Liver (tissue), 9 donors: ENCODE results near the gene DHRS11. TPM values are rescaled to one million over a fixed set of nuclear protein-coding genes. Genes with fewer than 3 reads are reported as not detected.

Source experiments
- DNase-seq: peaks from one replicate; pipeline ENCODE4 v3.0.0-alpha.2; 2017; ENCODE audit warnings: low spot score
- H3K27ac ChIP-seq, 2 donors: one replicate each; pipeline ENCODE4 v1.7.0; 2013; ENCODE audit warnings: inconsistent platforms in 2 of 2, low read length in 2 of 2, control low read depth in 1 of 2, low read depth in 1 of 2, mild to moderate bottlenecking in 1 of 2
- H3K27me3 ChIP-seq, 4 donors: one replicate each; pipeline versions ENCODE4 v1.6.1 to v1.7.0; 2013; ENCODE audit warnings: low read length in 3 of 4, inconsistent platforms in 1 of 4, mild to moderate bottlenecking in 1 of 4, moderate library complexity in 1 of 4; ENCODE audit not compliant: control insufficient read depth in 4 of 4, insufficient read depth in 4 of 4
- H3K36me3 ChIP-seq, 4 donors: one replicate each; pipeline versions ENCODE4 v1.6.1 to v1.7.0; 2013; ENCODE audit warnings: low read length in 3 of 4, mild to moderate bottlenecking in 3 of 4, low read depth in 1 of 4, moderate library complexity in 1 of 4; ENCODE audit not compliant: control insufficient read depth in 4 of 4, insufficient read depth in 3 of 4
- H3K4me1 ChIP-seq, 4 donors: one replicate each; pipeline versions ENCODE4 v1.6.1 to v1.7.0; 2013; ENCODE audit warnings: low read length in 3 of 4, mild to moderate bottlenecking in 3 of 4, moderate library complexity in 1 of 4; ENCODE audit not compliant: control insufficient read depth in 4 of 4, insufficient read depth in 4 of 4
- H3K4me3 ChIP-seq, 3 donors: one replicate each; pipeline versions ENCODE4 v1.6.1 to v1.7.0; 2013; ENCODE audit warnings: low read length in 3 of 3, control low read depth in 1 of 3, low read depth in 1 of 3, mild to moderate bottlenecking in 1 of 3
- H3K9ac ChIP-seq, 2 donors: one replicate each; pipeline ENCODE4 v1.7.0; 2013; ENCODE audit warnings: low read length in 2 of 2, mild to moderate bottlenecking in 2 of 2, moderate library complexity in 2 of 2, control low read depth in 1 of 2, low read depth in 1 of 2
- H3K9me3 ChIP-seq, 4 donors: one replicate each; pipeline versions ENCODE4 v1.6.1 to v1.7.0; 2013; ENCODE audit warnings: low read length in 3 of 4; ENCODE audit not compliant: control insufficient read depth in 4 of 4
- EGR1 ChIP-seq, 2 donors: IDR thresholded peaks; 2 replicates each; pipeline ENCODE4 v1.6.1; 2016 to 2018; ENCODE audit warnings: antibody characterized with exemption in 2 of 2, low read depth in 2 of 2
- FOXA1 ChIP-seq: IDR thresholded peaks from 2 replicates; pipeline ENCODE4 v1.6.1; 2016; ENCODE audit warnings: antibody characterized with exemption
- FOXA2 ChIP-seq: IDR thresholded peaks from 2 replicates; pipeline ENCODE4 v1.6.1; 2016; ENCODE audit warnings: antibody characterized with exemption
- HNF4A ChIP-seq, 2 donors: conservative IDR thresholded peaks; 2 replicates each; pipeline ENCODE4 v1.6.1; 2016; ENCODE audit warnings: antibody characterized with exemption in 2 of 2, mild to moderate bottlenecking in 2 of 2
- RAD21 ChIP-seq, 2 donors: IDR thresholded peaks; 2 replicates each; pipeline ENCODE4 v1.6.1; 2016; ENCODE audit warnings: antibody characterized with exemption in 2 of 2, mild to moderate bottlenecking in 2 of 2
- RXRA ChIP-seq, 2 donors: IDR thresholded peaks; 2 replicates each; pipeline ENCODE4 v1.6.1; 2017 to 2018; ENCODE audit warnings: antibody characterized with exemption in 2 of 2, mild to moderate bottlenecking in 1 of 2
- SP1 ChIP-seq: IDR thresholded peaks from 2 replicates; pipeline ENCODE4 v1.6.1; 2018; ENCODE audit warnings: antibody characterized with exemption, mild to moderate bottlenecking
- YY1 ChIP-seq: IDR thresholded peaks from 2 replicates; pipeline ENCODE4 v1.6.1; 2016; ENCODE audit warnings: antibody characterized with exemption, mild to moderate bottlenecking
- WGBS: extraction: QIAGEN DNeasy Blood & Tissue Kit; methylation state at CpG from one replicate; pipeline ENCODE4 v1.1.7; 2013; 5-methylcytosine and 5-hydroxymethylcytosine counted together
- polyA plus RNA-seq, 2 donors: library from polyadenylated mRNA; stranded (reverse) in 1 of 2; unstranded in 1 of 2; fragments of 200-250 nt in 1 of 2; fragments of >200 nt in 1 of 2; fragmentation: Nextera tagmentation in 1 of 2; extraction: Ambion mirVana in 1 of 2; gene quantifications; one replicate each; pipeline versions ENCODE4 v1.2.1 to v1.2.3, GENCODE V29; 2013 to 2015
- total RNA-seq, 2 donors: library from RNA; depleted of rRNA; stranded (reverse); fragments of >200 nt; gene quantifications; one replicate each; pipeline ENCODE4 v1.2.3, GENCODE V29; 2014
- TF ChIP-seq, protein P1 (sequence below): IDR thresholded peaks from 2 replicates; pipeline ENCODE4 v1.6.1; 2016; ENCODE audit warnings: antibody characterized with exemption, mild to moderate bottlenecking
- TF ChIP-seq, protein P2 (sequence below): IDR thresholded peaks from 2 replicates; pipeline ENCODE4 v1.6.1; 2016; ENCODE audit warnings: antibody characterized with exemption
- TF ChIP-seq, protein P3 (sequence below): fragments of 150-350 bp; IDR thresholded peaks from 2 replicates; pipeline ENCODE4 v1.5.1; 2017; ENCODE audit warnings: improper control_type of control experiment, low read depth, low read length; ENCODE audit not compliant: missing input control
- TF ChIP-seq, protein P4 (sequence below): IDR thresholded peaks from 2 replicates; pipeline ENCODE4 v1.6.1; 2016; ENCODE audit warnings: antibody characterized with exemption
- donor health status: healthy.
- donor health status: healthy.
- donor health status: healthy.
- donor health status: healthy.
- donor health status: healthy.

The DHRS11 gene
- total and polyA plus RNA-seq, 4 donors: 4.2 to 8.0 (median 6.5) TPM

DNA sequence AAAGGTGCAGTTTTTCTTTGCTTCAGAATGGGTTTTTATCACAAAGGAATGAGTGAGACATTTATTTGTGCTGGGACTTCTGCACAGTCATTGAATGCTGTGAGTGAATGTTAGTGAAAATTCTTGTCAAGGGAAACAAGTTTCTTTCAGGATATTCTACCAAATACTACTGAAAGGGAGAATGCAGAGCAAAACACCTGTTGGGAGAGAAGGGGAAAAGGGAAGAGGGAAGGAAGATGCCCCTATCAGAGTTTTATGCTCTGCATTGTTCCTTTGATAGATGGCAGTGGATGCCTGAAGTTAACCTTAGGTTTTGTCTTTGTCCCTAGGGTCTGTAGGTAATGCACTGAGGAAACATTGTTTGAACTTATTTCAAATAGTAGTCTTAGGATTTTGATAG is 43.9 kb upstream of the DHRS11 start:
- no peak for DNase-seq
- Histone ChIP-seq H3K9me3 (no peaks in the 10 kb centered on the region), H3K27ac (no peak overlapping the region), H3K4me1 (peaks cover 7 to 42% (median 31%) of the 10 kb centered on the region in 4 donors), H3K27me3 (no peaks in the 10 kb centered on the region), H3K9ac (no peak overlapping the region), H3K36me3 (peaks cover 0 to 6% (median 1%) of the 10 kb centered on the region in 4 donors), H3K4me3 (no peak overlapping the region)
- TF ChIP-seq, protein P1, sequence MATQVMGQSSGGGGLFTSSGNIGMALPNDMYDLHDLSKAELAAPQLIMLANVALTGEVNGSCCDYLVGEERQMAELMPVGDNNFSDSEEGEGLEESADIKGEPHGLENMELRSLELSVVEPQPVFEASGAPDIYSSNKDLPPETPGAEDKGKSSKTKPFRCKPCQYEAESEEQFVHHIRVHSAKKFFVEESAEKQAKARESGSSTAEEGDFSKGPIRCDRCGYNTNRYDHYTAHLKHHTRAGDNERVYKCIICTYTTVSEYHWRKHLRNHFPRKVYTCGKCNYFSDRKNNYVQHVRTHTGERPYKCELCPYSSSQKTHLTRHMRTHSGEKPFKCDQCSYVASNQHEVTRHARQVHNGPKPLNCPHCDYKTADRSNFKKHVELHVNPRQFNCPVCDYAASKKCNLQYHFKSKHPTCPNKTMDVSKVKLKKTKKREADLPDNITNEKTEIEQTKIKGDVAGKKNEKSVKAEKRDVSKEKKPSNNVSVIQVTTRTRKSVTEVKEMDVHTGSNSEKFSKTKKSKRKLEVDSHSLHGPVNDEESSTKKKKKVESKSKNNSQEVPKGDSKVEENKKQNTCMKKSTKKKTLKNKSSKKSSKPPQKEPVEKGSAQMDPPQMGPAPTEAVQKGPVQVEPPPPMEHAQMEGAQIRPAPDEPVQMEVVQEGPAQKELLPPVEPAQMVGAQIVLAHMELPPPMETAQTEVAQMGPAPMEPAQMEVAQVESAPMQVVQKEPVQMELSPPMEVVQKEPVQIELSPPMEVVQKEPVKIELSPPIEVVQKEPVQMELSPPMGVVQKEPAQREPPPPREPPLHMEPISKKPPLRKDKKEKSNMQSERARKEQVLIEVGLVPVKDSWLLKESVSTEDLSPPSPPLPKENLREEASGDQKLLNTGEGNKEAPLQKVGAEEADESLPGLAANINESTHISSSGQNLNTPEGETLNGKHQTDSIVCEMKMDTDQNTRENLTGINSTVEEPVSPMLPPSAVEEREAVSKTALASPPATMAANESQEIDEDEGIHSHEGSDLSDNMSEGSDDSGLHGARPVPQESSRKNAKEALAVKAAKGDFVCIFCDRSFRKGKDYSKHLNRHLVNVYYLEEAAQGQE: no peak
- TF ChIP-seq, protein P2, sequence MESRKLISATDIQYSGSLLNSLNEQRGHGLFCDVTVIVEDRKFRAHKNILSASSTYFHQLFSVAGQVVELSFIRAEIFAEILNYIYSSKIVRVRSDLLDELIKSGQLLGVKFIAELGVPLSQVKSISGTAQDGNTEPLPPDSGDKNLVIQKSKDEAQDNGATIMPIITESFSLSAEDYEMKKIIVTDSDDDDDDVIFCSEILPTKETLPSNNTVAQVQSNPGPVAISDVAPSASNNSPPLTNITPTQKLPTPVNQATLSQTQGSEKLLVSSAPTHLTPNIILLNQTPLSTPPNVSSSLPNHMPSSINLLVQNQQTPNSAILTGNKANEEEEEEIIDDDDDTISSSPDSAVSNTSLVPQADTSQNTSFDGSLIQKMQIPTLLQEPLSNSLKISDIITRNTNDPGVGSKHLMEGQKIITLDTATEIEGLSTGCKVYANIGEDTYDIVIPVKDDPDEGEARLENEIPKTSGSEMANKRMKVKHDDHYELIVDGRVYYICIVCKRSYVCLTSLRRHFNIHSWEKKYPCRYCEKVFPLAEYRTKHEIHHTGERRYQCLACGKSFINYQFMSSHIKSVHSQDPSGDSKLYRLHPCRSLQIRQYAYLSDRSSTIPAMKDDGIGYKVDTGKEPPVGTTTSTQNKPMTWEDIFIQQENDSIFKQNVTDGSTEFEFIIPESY: no peak
- no peak for TF ChIP-seq FOXA1
- TF ChIP-seq, protein P3, sequence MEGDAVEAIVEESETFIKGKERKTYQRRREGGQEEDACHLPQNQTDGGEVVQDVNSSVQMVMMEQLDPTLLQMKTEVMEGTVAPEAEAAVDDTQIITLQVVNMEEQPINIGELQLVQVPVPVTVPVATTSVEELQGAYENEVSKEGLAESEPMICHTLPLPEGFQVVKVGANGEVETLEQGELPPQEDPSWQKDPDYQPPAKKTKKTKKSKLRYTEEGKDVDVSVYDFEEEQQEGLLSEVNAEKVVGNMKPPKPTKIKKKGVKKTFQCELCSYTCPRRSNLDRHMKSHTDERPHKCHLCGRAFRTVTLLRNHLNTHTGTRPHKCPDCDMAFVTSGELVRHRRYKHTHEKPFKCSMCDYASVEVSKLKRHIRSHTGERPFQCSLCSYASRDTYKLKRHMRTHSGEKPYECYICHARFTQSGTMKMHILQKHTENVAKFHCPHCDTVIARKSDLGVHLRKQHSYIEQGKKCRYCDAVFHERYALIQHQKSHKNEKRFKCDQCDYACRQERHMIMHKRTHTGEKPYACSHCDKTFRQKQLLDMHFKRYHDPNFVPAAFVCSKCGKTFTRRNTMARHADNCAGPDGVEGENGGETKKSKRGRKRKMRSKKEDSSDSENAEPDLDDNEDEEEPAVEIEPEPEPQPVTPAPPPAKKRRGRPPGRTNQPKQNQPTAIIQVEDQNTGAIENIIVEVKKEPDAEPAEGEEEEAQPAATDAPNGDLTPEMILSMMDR: no peak
- peak; percentile 3 for TF ChIP-seq SP1

DNA sequence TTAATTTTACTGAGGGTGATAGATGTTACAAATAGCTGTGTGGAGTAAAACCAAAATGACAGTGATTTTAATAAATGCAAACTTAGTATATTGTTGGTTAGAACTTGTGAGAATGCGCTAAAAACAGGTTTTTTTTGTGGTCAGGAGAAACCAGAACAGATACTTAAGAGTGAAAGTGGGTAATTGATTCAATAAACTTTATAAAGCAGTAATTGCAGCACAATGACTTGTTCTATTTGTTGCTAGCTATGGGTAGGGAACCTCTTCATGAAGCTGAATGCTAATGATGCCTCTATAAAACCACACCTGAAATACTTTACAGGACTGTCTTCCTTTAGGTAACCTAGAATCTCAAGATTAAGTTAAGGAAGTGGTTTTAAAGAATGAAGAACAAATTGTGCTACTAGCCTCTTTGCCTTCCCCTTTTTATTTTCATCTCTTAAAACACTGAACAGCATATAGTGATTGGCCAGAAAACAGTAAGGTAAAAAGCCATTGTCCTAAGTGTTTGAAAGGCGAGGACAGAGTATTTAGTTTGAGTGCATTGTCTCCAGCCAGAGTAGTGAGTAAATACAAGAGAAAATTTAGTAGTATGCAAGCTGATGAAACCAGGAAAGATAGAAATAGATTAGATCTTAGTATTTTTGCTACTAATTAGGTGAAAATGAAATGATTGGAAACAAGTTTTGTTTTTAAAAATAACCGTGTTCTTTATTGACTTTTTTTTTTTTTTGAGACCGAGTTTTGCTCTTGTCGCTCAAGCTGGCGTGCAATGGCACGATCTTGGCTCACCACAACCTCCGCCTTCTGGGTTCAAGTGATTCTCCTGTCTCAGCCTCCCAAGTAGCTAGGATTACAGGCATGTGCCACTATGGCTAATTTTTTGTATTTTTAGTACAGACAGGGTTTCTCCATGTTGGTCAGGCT is 40.9 kb upstream of the DHRS11 start:
- Histone ChIP-seq H3K9ac (peak overlapping the region in 1 of 2 donors; percentile 28), H3K27ac (no peak overlapping the region), H3K4me1 (peaks cover 7 to 32% (median 27%) of the 10 kb centered on the region in 4 donors), H3K4me3 (no peak overlapping the region), H3K36me3 (peaks cover 2 to 13% (median 7%) of the 10 kb centered on the region in 4 donors), H3K27me3 (no peaks in the 10 kb centered on the region), H3K9me3 (no peaks in the 10 kb centered on the region)
- no peak for DNase-seq
- 86% methylated on average over 8 of the region's 8 CpGs for WGBS
- TF ChIP-seq, protein P1: no peak
- TF ChIP-seq SP1 (no peak), EGR1 (IDR thresholded peaks at IDR 0.05; ENCODE audit: low read depth in 2 of 2) (no peak), FOXA2 (no peak), FOXA1 (no peak), YY1 (no peak), RXRA (IDR thresholded peaks at IDR 0.05) (no peak), RAD21 (IDR thresholded peaks at IDR 0.05) (no peak), HNF4A (conservative IDR thresholded peaks at IDR 0.05) (no peak)
- TF ChIP-seq, protein P4, sequence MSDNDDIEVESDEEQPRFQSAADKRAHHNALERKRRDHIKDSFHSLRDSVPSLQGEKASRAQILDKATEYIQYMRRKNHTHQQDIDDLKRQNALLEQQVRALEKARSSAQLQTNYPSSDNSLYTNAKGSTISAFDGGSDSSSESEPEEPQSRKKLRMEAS: no peak
- TF ChIP-seq, protein P2: no peak
- TF ChIP-seq, protein P3: no peak
